Measurements from ENCODE around the gene CTU1. TPM values are rescaled to one million over a fixed set of nuclear protein-coding genes. Genes with fewer than 3 reads are reported as not detected.

Gene CTU1
- total and polyA plus RNA-seq, 2 of the 4 experiments (the other 2 are of a cell fraction), result 2.0 to 3.3 TPM

DNA sequence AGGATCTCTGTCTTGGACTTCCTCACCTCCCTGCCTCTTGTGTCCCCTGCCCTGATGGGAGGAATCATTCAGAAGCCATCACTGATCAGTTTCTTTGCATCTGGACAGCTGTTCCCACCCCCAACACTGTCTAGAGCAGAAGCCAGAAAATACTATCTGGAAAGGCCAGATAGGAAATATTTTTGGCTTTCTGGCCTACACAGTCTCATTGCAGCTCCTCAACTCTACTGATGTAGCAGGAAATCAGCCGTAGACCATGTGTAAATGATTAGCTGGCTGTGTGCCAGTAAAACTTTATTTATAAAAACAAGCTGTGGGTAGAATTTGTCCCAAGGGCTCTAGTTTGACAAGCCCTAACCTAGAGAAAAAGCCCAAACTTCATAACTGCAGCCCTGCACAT lies 39.5 kb upstream of the CTU1 start:
- Histone ChIP-seq H3K4me3 (ENCODE audit: insufficient read depth, low read depth, low read length) (no peak overlapping the region), H2AK5ac (ENCODE audit: low read depth, low read length) (no peak overlapping the region), H4K8ac (ENCODE audit: low read depth in 2 of 2, low read length in 2 of 2) (no peak overlapping the region), H3K9me1 (ENCODE audit: insufficient read depth, low read length) (no peaks in the 10 kb centered on the region), H2BK5ac (ENCODE audit: low read depth, low read length, poor library complexity, severe bottlenecking) (no peak overlapping the region), H3K9ac (ENCODE audit: low read depth, low read length) (no peak overlapping the region), H3K4ac (ENCODE audit: low read depth, low read length) (no peak overlapping the region), H3K9me3 (ENCODE audit: control insufficient read depth, insufficient read depth, low read length) (no peaks in the 10 kb centered on the region), H3K14ac (replicated peaks; ENCODE audit: low read depth, low read length) (no peak overlapping the region), H2AK9ac (replicated peaks; ENCODE audit: low read depth, low read length, poor library complexity) (no peak overlapping the region), H3K23ac (ENCODE audit: low read depth, low read length) (no peak overlapping the region), H3K56ac (ENCODE audit: extremely low read depth, insufficient read depth, low read length) (no peak overlapping the region), H4K91ac (ENCODE audit: insufficient read depth, low read depth, low read length) (no peak overlapping the region), H3K4me2 (ENCODE audit: low read depth, low read length) (no peak overlapping the region), H3K4me1 (ENCODE audit: control insufficient read depth, insufficient read depth, low read length) (no peaks in the 10 kb centered on the region), H4K5ac (ENCODE audit: low read depth, low read length) (no peak overlapping the region), H3K18ac (ENCODE audit: low read depth, low read length) (no peak overlapping the region), H2BK15ac (ENCODE audit: low read depth, low read length) (no peak overlapping the region), H4K20me1 (ENCODE audit: insufficient read depth, low read length) (no peaks in the 10 kb centered on the region), H2BK20ac (ENCODE audit: low read depth, low read length) (no peak overlapping the region), H3K36me3 (ENCODE audit: control insufficient read depth, insufficient read depth, low read length) (no peaks in the 10 kb centered on the region), H2AFZ (replicated peaks; ENCODE audit: low read length, poor library complexity) (no peak overlapping the region), H2BK120ac (ENCODE audit: low read depth, low read length) (no peak overlapping the region), H3K79me1 (ENCODE audit: low read depth in 1 of 2, low read length in 2 of 2) (no peaks in the 10 kb centered on the region), H3K27me3 (ENCODE audit: control insufficient read depth, insufficient read depth, low read length) (no peaks in the 10 kb centered on the region; the same call in 1 of the 2 replicates), H3K27ac (ENCODE audit: insufficient read depth, low read length) (no peak overlapping the region)
- ChIA-PET POLR2A (ENCODE audit: unreplicated experiment) (no interaction called here), CTCF (interaction anchor here (0.7 kb wide), 1 partner anchor 20 kb away, joined by 3 read pairs; no protein-coding TSS in a partner anchor)
- ATAC-seq (ENCODE audit: low read depth) (no peak), DNase-seq (no peak)
- no peak for TF ChIP-seq BHLHE40 (IDR thresholded peaks at IDR 0.05; ENCODE audit: low read depth, low read length)
- no peak for TF ChIP-seq FOS (IDR thresholded peaks at IDR 0.05; ENCODE audit: low read depth, low read length)
- TF ChIP-seq ELK1 (IDR thresholded peaks at IDR 0.05; ENCODE audit: borderline replicate concordance, low read depth, low read length), result no peak
- no peak for TF ChIP-seq MXI1 (IDR thresholded peaks at IDR 0.05; ENCODE audit: borderline replicate concordance, low read depth, low read length)
- no peak for TF ChIP-seq RFX5 (IDR thresholded peaks at IDR 0.05; ENCODE audit: low read depth, low read length)
- TF ChIP-seq MAZ (IDR thresholded peaks at IDR 0.05; ENCODE audit: borderline replicate concordance, low read depth, low read length), result no peak
- no peak for TF ChIP-seq MAFK (IDR thresholded peaks at IDR 0.05; ENCODE audit: low read depth, low read length)
- no TSS peak for BruUV-seq (replicated peaks)
- WGBS, 2 experiments (ENCODE audit: extremely low coverage in 2 of 2, insufficient read length in 1 of 2), result no CpG with 5 or more reads among the region's 1 CpG
- dilution Hi-C loops (cut with HindIII; ENCODE audit: low sequenced_read_pairs, unreplicated experiment) (no loop called here), intact Hi-C loops (cut with micrococcal nuclease) (no loop called here), in situ Hi-C loops (cut with MboI; ENCODE audit: low sequenced_read_pairs) (no loop called here)

Measured in IMR-90 (cell line).